Fibroblast of the aortic adventitia (primary cell): ENCODE measurements around the gene FAM20C. TPM values are rescaled to one million over a fixed set of nuclear protein-coding genes. Genes with fewer than 3 reads are reported as not detected.

Source experiments
- DNase-seq: peaks from one replicate; pipeline ENCODE4 v3.0.0-alpha.2; 2010; ENCODE audit warnings: low read depth
- H3K4me3 ChIP-seq: 2 replicates; pipeline ENCODE4 v1.5.1; 2011; ENCODE audit warnings: low read depth, mild to moderate bottlenecking, control low read depth, low read length, moderate library complexity
- total RNA-seq: library from RNA; depleted of rRNA; stranded (reverse); fragments of >200 nt; gene quantifications from 2 replicates; pipeline ENCODE4 v1.2.3, GENCODE V29; 2012; ENCODE audit warnings: low replicate concordance
- TF ChIP-seq, protein P1 (sequence below): IDR thresholded peaks from 2 replicates; pipeline ENCODE4 v1.5.1; 2011; ENCODE audit warnings: mild to moderate bottlenecking, low read length, control low read depth, inconsistent platforms; ENCODE audit not compliant: insufficient read depth

FAM20C gene
- total RNA-seq, 1 donor: 55.5 TPM

DNA sequence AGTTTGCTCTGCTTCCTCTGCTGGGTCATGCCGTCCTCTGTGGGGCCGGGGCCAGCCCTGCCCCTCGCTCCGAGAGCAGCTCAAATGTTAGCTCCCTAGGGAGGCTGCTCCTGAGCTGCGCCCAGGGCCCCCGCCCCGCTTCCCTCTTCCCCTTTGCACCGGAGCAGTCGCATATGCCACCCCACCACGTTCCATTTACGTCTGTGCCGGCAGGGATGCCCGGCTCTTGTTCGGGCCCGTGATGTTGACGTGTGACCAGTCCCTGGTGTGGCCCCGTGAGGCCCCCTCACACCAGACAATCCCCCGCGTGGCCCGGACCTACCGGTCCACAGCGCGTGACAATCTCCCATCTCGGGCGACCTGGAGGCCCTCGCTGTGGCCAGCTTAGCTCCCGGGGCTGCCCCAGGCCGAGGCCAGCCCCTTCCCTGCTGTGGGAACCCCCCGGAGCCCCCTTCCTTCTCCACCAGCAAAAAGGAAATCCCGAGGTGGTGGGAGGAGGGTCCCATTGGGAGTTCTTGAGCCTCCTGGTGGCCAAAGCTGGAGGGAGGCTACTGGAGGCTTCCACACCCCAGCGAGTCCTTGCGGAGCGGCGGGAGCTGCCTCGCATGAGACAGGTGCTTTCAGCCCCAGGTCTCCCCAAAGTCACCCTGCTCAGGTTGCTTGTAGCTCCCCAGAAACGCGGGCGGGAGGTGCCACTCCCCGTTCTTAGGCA lies 15.2 kb downstream of the FAM20C start:
- TF ChIP-seq, protein P1, sequence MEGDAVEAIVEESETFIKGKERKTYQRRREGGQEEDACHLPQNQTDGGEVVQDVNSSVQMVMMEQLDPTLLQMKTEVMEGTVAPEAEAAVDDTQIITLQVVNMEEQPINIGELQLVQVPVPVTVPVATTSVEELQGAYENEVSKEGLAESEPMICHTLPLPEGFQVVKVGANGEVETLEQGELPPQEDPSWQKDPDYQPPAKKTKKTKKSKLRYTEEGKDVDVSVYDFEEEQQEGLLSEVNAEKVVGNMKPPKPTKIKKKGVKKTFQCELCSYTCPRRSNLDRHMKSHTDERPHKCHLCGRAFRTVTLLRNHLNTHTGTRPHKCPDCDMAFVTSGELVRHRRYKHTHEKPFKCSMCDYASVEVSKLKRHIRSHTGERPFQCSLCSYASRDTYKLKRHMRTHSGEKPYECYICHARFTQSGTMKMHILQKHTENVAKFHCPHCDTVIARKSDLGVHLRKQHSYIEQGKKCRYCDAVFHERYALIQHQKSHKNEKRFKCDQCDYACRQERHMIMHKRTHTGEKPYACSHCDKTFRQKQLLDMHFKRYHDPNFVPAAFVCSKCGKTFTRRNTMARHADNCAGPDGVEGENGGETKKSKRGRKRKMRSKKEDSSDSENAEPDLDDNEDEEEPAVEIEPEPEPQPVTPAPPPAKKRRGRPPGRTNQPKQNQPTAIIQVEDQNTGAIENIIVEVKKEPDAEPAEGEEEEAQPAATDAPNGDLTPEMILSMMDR: peak; percentile 8
- DNase-seq: no peak
- H3K4me3 ChIP-seq: no peak overlapping the region

DNA sequence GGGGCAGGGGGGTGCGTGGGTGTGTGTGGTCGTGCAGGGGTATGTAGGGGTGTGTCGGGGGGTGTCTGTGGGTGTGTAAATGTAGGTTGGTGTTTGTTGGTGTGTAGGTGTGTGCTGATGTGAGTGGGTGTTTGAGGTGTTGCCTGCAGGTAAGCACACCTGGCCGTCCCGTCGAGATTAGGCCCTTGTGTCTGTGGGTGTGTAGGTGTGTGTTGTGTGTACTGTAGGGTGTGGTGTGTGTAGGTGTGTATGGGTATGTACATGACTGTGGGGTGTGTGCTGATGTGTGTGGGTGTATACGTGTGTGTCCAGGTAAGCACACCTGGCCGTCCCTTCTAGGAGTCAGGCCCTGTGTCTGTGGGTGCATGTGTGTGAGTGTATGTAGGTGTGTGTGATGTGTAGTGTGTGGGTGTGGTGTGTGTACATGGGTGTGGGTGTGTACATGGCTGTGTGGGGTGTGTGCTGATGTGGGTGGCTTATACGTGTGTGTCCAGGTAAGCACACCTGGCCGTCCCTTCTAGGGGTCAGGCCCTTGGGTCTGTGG lies 15.8 kb downstream of the FAM20C start:
- no peak overlapping the region for H3K4me3 ChIP-seq
- no peak for DNase-seq
- TF ChIP-seq, protein P1: no peak

DNA sequence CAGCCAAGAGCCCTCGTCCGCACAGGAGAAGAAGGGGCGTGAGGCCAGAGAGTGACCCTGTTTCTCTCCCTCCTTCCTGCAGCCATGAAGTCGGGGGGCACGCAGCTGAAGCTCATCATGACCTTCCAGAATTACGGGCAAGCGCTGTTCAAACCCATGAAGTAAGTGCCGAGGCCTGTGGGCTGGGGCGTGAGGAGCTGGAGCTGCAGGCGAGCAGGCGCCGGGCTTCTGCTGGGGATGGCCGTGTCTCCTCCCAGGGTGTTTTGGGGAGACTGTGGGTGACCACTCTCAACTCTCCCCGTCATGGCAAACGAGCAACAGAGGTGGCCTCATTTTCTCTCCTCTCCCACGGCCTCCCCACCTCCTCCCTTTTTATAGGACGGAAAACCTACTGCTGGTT lies 16.4 kb downstream of the FAM20C start:
- no peak for DNase-seq
- H3K4me3 ChIP-seq: no peak overlapping the region
- TF ChIP-seq, protein P1: no peak

DNA sequence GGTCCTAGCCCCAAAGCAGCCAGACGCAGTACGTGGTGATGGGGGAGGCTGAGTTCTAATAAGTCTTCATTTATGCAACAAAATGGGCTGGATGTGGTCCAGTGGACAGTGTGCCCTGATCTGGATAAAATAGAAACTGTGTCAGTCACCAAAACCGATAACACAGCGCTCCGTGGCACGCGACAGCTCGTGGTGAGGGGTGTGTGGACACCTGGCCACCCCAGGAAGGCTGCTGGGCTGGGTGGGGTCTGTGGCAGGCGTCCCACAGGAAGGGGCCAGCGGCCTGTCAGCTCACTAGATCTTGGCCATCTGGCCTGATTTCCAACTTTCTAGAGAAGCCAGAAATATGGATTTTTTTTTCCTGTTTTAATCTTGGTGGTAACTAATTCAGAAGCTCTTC lies 17.0 kb downstream of the FAM20C start:
- TF ChIP-seq, protein P1: no peak
- no peak overlapping the region for H3K4me3 ChIP-seq
- DNase-seq: no peak

DNA sequence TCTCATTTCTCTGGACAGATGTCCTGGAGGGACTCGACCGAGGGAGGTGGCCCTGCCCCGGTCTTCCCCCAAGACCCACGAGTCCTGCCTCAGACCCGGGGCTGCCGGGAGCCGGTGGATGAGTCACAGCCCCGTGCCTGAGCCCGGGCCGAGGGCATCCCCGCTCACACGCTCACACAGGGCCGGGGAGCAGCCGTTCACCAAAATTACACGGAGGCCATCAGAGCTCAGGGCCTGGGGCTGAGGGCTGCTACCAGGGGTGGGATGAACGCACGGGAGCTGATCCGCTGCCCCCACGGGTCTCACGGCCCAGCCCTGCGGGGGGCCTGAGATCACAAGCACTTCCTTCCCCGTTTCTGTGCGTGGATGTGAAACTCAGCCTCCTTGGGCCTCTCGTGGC lies 17.5 kb downstream of the FAM20C start:
- TF ChIP-seq, protein P1: no peak
- no peak for DNase-seq
- H3K4me3 ChIP-seq: no peak overlapping the region

DNA sequence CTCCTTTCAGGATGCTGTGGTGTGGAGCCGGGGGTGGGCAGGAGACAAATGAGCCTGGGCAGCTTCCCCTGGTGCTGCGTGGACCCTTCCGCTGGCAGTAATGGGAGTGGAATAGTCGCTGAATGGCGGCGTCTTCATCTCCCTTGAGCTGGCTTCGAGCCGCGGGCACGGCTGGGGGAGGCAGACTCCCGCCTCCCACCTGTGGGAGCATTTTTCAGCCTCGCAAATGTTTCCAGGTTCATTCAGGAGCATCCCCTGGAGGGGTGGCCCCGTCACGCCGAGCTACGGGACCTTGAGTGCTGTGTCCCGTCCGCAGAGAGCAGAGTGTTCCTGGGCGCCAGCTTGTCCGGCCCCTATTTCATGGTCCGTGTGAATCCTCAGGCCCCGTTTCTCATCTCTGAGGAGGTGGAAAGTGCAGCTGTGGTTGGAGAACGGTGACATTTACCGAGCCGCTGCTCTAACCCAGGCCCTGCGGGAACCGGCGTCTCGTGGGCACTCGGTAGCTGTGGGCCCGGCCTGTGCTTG lies 18.1 kb downstream of the FAM20C start:
- DNase-seq: no peak
- no peak overlapping the region for H3K4me3 ChIP-seq
- TF ChIP-seq, protein P1: no peak
